Neural cell (in vitro differentiated cells): ENCODE results near the gene HARS1.

Experiments used
- CTCF ChIP-seq: fragments of 450-650 bp; IDR thresholded peaks from 2 replicates; pipeline ENCODE4 v1.5.1; 2014; ENCODE audit warnings: antibody characterized with exemption, mild to moderate bottlenecking, moderate library complexity; ENCODE audit not compliant: poor library complexity, severe bottlenecking
- EP300 ChIP-seq: fragments of 450-650 bp; conservative IDR thresholded peaks from 2 replicates; pipeline ENCODE4 v1.6.1; 2014; ENCODE audit warnings: antibody characterized with exemption, mild to moderate bottlenecking, moderate library complexity; ENCODE audit not compliant: poor library complexity, severe bottlenecking
- EZH2 ChIP-seq: fragments of 200-600, 300-800 bp; shearing (Covaris generic), sonication (generic); IDR thresholded peaks from 2 replicates; pipeline ENCODE4 v1.6.1; 2014; ENCODE audit warnings: antibody characterized with exemption, low read length, borderline replicate concordance, mild to moderate bottlenecking; ENCODE audit not compliant: insufficient read depth, poor library complexity, severe bottlenecking
- MXI1 ChIP-seq: fragments of 450-650 bp; conservative IDR thresholded peaks from 2 replicates; pipeline ENCODE4 v1.6.1; 2014; ENCODE audit warnings: antibody characterized with exemption, mild to moderate bottlenecking; ENCODE audit not compliant: poor library complexity, severe bottlenecking
- POLR2AphosphoS5 ChIP-seq: IDR thresholded peaks from 2 replicates; pipeline ENCODE4 v1.6.1; 2012
- RAD21 ChIP-seq: fragments of 450-650 bp; conservative IDR thresholded peaks from 2 replicates; pipeline ENCODE4 v1.6.1; 2014; ENCODE audit warnings: antibody characterized with exemption, mild to moderate bottlenecking, moderate library complexity
- REST ChIP-seq: IDR thresholded peaks from 2 replicates; pipeline ENCODE4 v1.6.1; 2012; ENCODE audit warnings: borderline replicate concordance
- SMC3 ChIP-seq: fragments of 450-650 bp; conservative IDR thresholded peaks from 2 replicates; pipeline ENCODE4 v1.6.1; 2014; ENCODE audit warnings: antibody characterized with exemption, mild to moderate bottlenecking, moderate library complexity; ENCODE audit not compliant: poor library complexity

GRCh38 chr5:140634103-140634502, 57.1 kb downstream of the HARS1 start:
- TF ChIP-seq CTCF (no peak), EZH2 (no peak), RAD21 (no peak), POLR2AphosphoS5 (no peak), SMC3 (no peak), MXI1 (no peak), EP300 (no peak), REST (no peak)
